NOMO-1 treated with DMSO at 0.1 percent for 48 hours (cell line): ENCODE data around the gene SLC35F6.

Experiments
- DNase-seq: peaks from one replicate; lab custom pipeline; 2025; ENCODE audit not compliant: unreplicated experiment; lab: John Stamatoyannopoulos, UW

SLC35F6 gene

GRCh38 chr2:26816893-26817292, 52.8 kb downstream of the SLC35F6 start:
- no peak for DNase-seq

GRCh38 chr2:26818255-26818654, 54.2 kb downstream of the SLC35F6 start:
- DNase-seq = no peak

GRCh38 chr2:26818972-26819371, 54.9 kb downstream of the SLC35F6 start:
- no peak for DNase-seq

- no peak for DNase-seq
These were observed 56.8 kb downstream of the SLC35F6 start for GRCh38 chr2:26820932-26821331.

- DNase-seq = no peak
These were observed 58.8 kb downstream of the SLC35F6 start for GRCh38 chr2:26822877-26823276.
